Parathyroid adenoma (tissue), 2 donors: Measurements from ENCODE around the gene ACAT2.
"Not testable (repeated sequence)": the region's sequence is repeated elsewhere in the genome, so short reads cannot be mapped to it uniquely, and the experiment has no call there.

Source experiments
- H2AFZ ChIP-seq: fragments of 300-600 bp; sonication (generic); one replicate; pipeline ENCODE4 v1.7.0; 2017; ENCODE audit warnings: antibody characterized with exemption, mild to moderate bottlenecking
- H3K27ac ChIP-seq: fragments of 300-600 bp; sonication (generic); one replicate; pipeline ENCODE4 v1.7.0; 2017
- H3K27me3 ChIP-seq: fragments of 300-600 bp; sonication (generic); one replicate; pipeline ENCODE4 v1.7.0; 2017; ENCODE audit warnings: low read length; ENCODE audit not compliant: control insufficient read depth, insufficient read depth
- H3K36me3 ChIP-seq: fragments of 300-600 bp; sonication (generic); one replicate; pipeline ENCODE4 v1.7.0; 2017; ENCODE audit warnings: low read length; ENCODE audit not compliant: control insufficient read depth, insufficient read depth
- H3K4me1 ChIP-seq: fragments of 300-600 bp; sonication (generic); one replicate; pipeline ENCODE4 v1.7.0; 2017; ENCODE audit warnings: control low read depth
- H3K4me2 ChIP-seq: fragments of 300-600 bp; sonication (generic); one replicate; pipeline ENCODE4 v1.7.0; 2017; ENCODE audit warnings: low read length
- H3K4me3 ChIP-seq: fragments of 300-600 bp; sonication (generic); one replicate; pipeline ENCODE4 v1.7.0; 2017; ENCODE audit warnings: low read depth, low read length
- H3K79me2 ChIP-seq: fragments of 300-600 bp; sonication (generic); one replicate; pipeline ENCODE4 v1.7.0; 2017; ENCODE audit warnings: control low read depth
- H3K9ac ChIP-seq: fragments of 300-600 bp; sonication (generic); one replicate; pipeline ENCODE4 v1.7.0; 2017; ENCODE audit warnings: mild to moderate bottlenecking
- H3K9me3 ChIP-seq: fragments of 300-600 bp; sonication (generic); one replicate; pipeline ENCODE4 v1.7.0; 2017; ENCODE audit warnings: low read length; ENCODE audit not compliant: control insufficient read depth
- TF ChIP-seq, protein P1 (sequence below): fragments of 300-600 bp; sonication (generic); IDR thresholded peaks from one replicate; pipeline ENCODE4 v1.7.0; 2017; ENCODE audit warnings: antibody characterized with exemption, mild to moderate bottlenecking
- donor health status: primary hyperparathyroidism.

Gene ACAT2

DNA sequence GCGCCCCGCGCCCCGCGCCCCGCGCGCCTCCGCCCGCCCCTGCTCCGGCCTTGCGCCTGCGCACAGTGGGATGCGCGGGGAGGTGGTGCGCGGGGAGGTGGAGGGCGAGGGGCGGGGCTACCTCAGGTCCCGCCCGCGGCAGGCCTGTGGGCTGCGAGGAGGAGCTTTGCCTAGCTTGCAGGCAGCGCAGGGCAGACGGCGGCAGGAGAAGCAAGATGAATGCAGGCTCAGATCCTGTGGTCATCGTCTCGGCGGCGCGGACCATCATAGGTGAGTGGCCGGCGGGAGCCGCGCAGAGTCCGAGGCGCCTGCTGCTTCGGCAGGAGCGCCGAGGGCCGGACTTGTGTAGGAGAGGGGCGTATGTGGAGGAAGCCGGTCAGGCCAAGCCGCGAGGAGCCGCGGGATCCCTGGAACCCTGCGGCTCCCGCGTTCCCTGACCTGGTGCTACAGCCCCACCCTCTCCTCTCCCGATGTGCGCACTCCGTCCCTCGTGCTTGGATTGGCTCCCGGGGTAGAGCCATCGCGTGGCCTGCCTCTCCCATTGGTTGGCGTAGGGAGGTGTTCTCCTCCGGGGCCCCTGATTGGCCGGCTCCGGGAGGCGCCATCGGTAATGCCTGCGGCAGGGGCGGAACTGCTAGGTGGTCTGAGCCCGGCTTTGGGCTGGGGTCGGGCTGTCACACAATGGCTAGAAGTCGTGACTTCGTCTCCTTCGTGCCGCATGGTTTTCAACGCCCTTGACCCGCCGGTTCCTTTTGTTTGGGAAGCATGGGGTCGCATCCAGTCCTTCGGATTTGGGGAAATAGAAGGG, at the start of gene ACAT2:
Gene ACAT2 (plus strand): TSS at position 173 of the 808 bp plus-strand sequence. CDS start 43 bp downstream, at position 216.
- H3K79me2 ChIP-seq = peaks cover 4% of the 10 kb centered on the region
- H3K36me3 ChIP-seq = no peaks in the 10 kb centered on the region
- TF ChIP-seq, protein P1, sequence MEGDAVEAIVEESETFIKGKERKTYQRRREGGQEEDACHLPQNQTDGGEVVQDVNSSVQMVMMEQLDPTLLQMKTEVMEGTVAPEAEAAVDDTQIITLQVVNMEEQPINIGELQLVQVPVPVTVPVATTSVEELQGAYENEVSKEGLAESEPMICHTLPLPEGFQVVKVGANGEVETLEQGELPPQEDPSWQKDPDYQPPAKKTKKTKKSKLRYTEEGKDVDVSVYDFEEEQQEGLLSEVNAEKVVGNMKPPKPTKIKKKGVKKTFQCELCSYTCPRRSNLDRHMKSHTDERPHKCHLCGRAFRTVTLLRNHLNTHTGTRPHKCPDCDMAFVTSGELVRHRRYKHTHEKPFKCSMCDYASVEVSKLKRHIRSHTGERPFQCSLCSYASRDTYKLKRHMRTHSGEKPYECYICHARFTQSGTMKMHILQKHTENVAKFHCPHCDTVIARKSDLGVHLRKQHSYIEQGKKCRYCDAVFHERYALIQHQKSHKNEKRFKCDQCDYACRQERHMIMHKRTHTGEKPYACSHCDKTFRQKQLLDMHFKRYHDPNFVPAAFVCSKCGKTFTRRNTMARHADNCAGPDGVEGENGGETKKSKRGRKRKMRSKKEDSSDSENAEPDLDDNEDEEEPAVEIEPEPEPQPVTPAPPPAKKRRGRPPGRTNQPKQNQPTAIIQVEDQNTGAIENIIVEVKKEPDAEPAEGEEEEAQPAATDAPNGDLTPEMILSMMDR = no peak
- H3K27ac ChIP-seq = peak within 1 kb of the TSS; percentile 92
- H2AFZ ChIP-seq = peak within 1 kb of the TSS; percentile 100
- H3K9ac ChIP-seq = peak within 1 kb of the TSS; percentile 51
- H3K4me1 ChIP-seq = peaks cover 3% of the 10 kb centered on the region
- no peaks in the 10 kb centered on the region for H3K27me3 ChIP-seq
- H3K9me3 ChIP-seq = no peaks in the 10 kb centered on the region
- peak within 1 kb of the TSS; percentile 98 for H3K4me2 ChIP-seq
- peak within 1 kb of the TSS; percentile 99 for H3K4me3 ChIP-seq

DNA sequence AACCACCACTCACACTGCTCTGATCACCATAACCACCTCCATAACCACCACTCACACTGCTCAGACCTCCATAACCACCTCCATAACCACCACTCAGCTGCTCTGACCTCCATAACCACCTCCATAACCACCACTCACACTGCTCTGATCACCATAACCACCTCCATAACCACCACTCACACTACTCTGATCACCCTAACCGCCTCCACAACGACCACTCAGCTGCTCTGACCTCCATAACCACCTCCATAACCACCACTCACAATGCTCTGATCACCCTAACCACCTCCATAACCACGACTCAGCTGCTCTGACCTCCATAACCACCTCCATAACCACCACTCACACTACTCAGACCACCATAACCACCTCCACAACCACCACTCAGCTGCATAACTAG, 49.5 kb upstream of the ACAT2 start:
- not testable (repeated sequence) for H3K4me3 ChIP-seq, H3K27me3 ChIP-seq, H3K9me3 ChIP-seq, H3K9ac ChIP-seq, H3K4me2 ChIP-seq, H3K36me3 ChIP-seq, H3K27ac ChIP-seq, H2AFZ ChIP-seq, H3K4me1 ChIP-seq
- peaks cover 12% of the 10 kb centered on the region for H3K79me2 ChIP-seq

DNA sequence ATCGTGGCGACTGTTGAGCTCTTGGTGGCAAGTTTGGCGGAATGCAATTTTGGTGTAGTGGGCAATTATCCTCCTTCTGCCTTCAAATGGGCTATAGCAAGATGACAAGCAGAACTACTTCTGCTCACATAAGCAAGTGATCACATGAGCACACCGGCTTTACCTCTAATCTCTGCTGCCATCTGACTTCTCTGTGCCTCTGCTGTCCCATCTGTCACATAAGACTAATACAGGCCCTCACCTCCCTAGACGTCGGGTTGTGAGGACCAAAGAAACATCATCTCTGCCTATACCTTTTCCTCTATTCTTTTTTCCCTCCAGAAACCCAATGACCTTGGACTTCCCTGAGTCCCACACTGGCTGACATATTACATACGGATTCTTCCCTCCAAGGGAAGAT, 47.9 kb upstream of the ACAT2 start:
- no peak overlapping the region for H3K4me3 ChIP-seq
- H3K9me3 ChIP-seq = no peaks in the 10 kb centered on the region
- no peaks in the 10 kb centered on the region for H3K4me1 ChIP-seq
- H3K79me2 ChIP-seq = peaks cover 12% of the 10 kb centered on the region
- no peak overlapping the region for H3K27ac ChIP-seq
- H2AFZ ChIP-seq = no peak overlapping the region
- no peak overlapping the region for H3K4me2 ChIP-seq
- H3K9ac ChIP-seq = no peak overlapping the region
- H3K36me3 ChIP-seq = no peaks in the 10 kb centered on the region
- TF ChIP-seq, protein P1 = no peak
- no peaks in the 10 kb centered on the region for H3K27me3 ChIP-seq

DNA sequence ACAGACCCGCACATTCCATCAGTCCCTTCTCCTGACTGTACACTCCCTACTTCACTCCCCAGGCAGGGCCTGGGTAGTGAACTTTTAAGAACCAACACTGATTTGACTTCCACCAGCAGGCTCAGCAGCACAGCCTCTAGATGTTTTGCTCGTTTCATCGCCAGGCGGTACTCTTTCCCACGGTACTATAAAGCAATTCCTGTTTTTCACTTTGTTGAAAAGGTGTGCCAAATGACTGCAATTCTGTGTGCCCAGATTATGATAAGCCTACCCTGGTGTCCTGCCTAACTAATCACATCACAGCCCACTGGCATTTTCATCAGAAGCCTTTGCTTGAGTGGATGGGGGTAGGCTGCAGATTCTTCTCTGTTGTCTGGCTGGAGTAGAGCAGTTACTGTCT, 47.4 kb upstream of the ACAT2 start:
- Histone ChIP-seq H2AFZ (no peak overlapping the region), H3K9me3 (no peaks in the 10 kb centered on the region), H3K4me3 (no peak overlapping the region), H3K79me2 (peaks cover 15% of the 10 kb centered on the region), H3K9ac (no peak overlapping the region), H3K4me2 (no peak overlapping the region), H3K27me3 (no peaks in the 10 kb centered on the region), H3K27ac (no peak overlapping the region), H3K4me1 (no peaks in the 10 kb centered on the region), H3K36me3 (no peaks in the 10 kb centered on the region)
- TF ChIP-seq, protein P1 = no peak

DNA sequence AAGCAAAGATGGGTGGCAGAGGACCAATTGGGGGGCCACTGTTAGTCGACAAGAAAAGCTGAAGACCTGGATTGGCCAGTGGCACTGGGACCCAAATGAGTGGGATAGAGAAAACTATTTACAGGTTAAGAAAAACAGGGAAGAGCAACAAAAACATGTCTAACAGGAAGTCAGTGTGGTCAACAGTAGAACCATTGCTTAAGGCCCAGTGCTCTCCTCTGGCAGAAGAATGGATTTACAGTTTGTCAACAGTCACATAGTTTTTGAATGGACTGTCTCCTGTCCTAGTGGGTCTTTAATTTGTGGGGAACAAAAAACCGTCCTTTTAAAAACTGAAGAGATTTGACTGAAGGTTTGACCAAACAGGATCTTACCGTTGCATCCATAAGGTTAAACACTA, 46.7 kb upstream of the ACAT2 start:
- H3K27ac ChIP-seq = no peak overlapping the region

More for the DNA sequence above, 46.7 kb upstream of the ACAT2 start:
- no peaks in the 10 kb centered on the region for H3K36me3 ChIP-seq
- no peaks in the 10 kb centered on the region for H3K4me1 ChIP-seq
- H3K9me3 ChIP-seq = no peaks in the 10 kb centered on the region
- no peaks in the 10 kb centered on the region for H3K27me3 ChIP-seq
- TF ChIP-seq, protein P1 = no peak
- H3K4me3 ChIP-seq = no peak overlapping the region
- H3K4me2 ChIP-seq = no peak overlapping the region
- H3K9ac ChIP-seq = no peak overlapping the region
- H3K79me2 ChIP-seq = peaks cover 15% of the 10 kb centered on the region
- H2AFZ ChIP-seq = no peak overlapping the region
